HG02852 (cell line): Measurements from ENCODE around the gene KRT9.
"Not testable (repeated sequence)": the region's sequence is repeated elsewhere in the genome, so short reads cannot be mapped to it uniquely, and the experiment has no call there.

ENCODE experiments used
- ATAC-seq: cut with Tn5 transposase; IDR thresholded peaks from one replicate; pipeline ENCODE4 v1.9.1; 2021; ENCODE audit warnings: mild to moderate bottlenecking, moderate library complexity; ENCODE audit not compliant: unreplicated experiment

KRT9 gene

GRCh38 chr17:41548844-41549595, 22.8 kb downstream of the KRT9 start:
- peak; percentile 62 for ATAC-seq

- ATAC-seq, result no peak
Measured at GRCh38 chr17:41547921-41548843, 23.7 kb downstream of the KRT9 start.

DNA sequence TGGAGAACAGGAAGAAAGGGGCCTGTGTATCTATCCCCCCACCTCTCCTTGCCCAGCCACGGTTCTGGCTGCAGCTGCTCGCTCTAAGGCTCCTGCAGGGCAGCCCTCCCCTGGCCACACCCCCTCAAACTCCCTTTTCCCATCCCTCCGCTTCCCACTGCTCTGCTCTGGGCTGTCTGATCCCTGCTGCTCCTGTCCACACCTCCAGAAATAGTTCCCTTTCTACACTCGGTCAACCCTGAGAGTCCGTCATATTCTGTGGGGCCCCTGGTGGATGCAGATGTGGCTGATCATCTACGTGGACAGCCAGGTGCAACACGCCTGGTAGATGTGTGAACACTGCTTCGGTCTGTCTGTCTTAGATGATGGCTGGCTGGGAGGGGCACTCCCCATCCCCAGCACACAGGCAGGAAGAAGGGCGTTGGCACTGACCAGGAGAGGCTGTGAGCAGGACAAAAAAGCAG, 24.4 kb downstream of the KRT9 start:
- ATAC-seq, result no peak

DNA sequence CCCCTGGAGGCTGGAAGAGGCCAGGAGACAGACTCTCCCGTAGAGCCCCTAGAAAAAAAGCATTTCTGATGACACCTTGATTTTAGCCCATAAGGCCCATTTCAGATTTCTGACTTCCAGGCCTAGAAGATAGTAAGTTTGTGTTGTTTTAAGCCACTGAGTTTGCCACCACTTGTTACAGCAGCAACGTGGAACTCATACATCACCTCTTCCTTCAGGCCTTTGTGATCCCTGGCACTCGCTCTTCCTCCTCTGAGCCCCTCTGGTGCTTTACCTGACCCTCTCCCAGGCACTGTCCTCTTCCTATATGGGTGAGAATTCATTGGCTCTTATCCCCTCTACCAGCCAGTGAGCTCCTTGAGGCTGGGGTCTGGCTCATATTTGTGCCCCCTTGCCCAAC, 25.0 kb downstream of the KRT9 start:
- ATAC-seq, result no peak

DNA sequence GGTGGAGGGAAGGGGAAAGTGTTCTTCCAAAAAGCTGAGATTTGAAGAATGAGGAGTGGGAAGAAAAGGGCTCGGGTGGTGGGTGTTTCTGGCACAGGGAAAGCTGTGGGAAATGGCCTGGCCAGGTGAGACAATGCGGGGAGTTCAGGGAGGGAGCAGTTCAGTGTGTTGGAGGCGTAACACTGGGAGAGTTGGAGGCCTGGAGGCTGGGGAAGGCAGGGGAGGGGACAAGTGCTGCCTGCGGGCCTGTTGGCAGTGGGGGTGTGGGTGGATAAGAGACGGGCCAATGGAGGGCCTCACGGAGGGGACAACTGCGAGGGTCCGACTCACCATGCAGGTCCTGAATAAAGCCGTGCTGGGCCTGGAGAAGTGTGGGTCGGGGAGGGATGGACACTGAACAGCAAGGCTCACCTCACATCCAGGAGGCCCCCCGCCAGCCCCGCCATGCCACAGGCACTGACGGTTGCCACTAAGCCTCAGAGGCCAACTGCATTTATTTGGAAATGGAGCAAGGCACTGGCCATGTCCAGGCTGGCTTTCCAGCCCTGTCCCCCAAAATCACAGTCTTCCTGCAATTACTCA, 25.9 kb downstream of the KRT9 start:
- ATAC-seq, result no peak

DNA sequence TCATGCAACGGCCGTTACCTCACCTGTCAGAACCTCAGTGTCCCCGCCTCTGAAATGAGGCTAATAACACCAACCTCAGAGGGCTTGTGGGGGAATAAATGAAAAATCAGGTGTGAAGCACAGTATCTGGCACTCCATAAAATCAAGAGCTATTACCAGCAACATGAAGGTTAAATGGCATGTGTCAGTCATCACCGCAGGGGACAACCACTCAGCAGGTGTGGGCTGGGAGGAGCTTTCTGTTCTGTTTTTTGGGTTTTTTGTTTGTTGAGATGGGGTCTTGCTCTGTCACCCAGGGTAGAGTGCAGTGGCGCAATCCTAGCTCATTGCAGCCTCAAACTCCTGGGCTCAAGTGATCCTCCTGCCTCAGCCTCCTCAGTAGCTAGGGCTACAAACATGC, 26.9 kb downstream of the KRT9 start:
- no peak for ATAC-seq

DNA sequence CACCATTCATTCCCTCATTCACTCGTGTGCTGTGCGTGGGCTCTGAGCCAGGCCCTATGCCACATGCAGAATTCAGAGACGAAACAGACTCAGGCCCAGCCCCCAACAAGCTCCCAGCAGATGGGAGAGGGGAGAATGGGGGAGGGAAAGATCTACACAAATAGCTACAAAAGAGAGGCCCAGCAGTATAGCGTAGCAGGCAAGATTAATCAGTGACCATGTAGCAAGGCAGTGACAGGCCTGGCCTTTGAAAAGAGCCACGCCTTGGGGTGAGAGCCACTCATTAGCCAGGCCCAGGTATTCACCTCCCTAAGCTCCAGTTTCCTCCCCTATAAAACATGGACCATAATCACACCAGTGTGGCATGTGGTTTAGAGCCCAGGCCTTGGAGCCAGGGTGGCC, 27.4 kb downstream of the KRT9 start:
- ATAC-seq, result no peak

- not testable (repeated sequence) for ATAC-seq
Measured at GRCh38 chr17:41542786-41543185, 29.1 kb downstream of the KRT9 start.

DNA sequence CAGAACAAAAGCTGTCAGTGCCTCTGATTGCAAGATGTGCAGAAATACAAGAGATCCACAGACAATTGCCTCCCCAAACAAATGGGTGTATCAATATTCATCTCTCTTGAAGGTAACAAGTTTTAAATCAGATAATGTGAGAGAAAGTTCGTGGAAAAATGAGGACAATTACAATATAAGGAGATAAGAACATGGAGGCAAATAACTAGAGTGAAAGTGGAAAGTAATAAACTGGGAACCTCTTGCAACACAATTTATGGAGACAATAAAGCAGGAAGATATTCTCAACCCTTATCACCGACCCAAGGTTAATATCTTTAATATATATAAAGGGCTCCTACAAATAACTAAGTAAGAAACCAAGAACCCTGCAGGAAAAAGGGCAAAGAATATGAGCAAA, 29.5 kb downstream of the KRT9 start:
- ATAC-seq, result no peak

DNA sequence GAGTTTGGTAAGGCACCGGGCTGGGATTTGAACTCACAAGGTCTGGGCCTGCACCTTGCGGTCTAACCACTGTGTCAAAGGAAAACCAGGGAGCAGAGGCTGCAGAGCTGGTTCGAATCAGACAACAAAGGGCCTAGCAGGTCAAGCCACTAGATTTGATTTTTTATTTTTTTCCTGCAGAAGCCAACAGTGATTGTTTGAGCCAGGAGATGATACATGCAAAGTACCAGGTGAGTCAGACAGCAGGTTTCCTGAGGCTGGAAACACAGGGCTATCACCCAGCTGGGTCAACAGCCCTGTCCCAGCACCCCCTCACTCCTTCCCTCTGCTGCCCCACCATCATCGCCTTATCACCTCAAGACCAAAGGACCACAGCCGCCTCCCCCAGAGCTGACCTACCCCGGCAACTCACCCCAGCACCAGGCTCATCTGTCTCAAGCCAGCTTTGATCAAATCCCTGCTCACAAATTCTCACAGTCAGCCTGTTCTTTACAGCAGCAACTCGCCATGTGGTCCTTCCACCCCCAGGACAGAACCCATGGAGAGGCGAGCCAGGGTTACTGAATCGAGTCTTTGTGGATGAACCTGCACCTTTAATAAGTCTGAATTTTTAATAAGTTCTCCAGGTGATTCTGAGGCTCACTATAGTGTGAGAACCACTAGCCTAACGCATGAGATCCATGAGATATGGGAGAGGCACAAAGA, 30.8 kb downstream of the KRT9 start:
- no peak for ATAC-seq

DNA sequence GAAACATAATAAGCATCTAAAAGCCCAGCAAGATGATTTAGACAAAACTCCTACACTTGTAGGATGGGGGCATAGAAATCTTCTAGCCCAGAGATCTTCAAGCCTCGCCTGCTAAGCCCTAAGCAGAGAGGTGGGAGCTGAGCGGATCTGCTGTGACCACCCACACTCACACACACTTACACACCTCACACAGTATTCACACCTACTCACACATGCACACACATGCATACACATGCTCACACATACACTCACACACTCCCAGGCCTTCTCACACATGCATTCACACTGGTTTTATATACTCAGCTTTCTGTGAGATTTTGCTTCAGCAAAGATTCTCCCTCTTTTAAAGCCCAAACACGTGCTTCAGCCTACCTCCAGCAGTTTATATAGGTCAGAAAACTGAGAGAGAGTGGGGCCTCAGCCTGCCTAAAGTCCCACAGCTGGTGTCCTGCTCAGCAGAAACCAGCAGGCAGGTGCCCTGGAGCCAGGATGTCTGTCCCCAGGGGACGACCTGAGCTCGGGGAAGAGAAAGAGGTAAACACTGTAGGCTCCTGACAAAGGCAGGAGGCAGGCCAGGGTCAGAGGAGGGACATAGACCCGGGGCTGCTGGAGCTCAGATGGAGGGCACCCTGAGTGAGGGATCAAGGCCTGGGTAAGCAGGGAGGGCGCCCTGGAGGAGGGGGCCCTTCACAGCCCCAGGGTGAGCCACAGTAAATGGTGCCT, 31.7 kb downstream of the KRT9 start:
- no peak for ATAC-seq

- no peak for ATAC-seq
Measured at GRCh38 chr17:41539071-41539492, 32.8 kb downstream of the KRT9 start.

DNA sequence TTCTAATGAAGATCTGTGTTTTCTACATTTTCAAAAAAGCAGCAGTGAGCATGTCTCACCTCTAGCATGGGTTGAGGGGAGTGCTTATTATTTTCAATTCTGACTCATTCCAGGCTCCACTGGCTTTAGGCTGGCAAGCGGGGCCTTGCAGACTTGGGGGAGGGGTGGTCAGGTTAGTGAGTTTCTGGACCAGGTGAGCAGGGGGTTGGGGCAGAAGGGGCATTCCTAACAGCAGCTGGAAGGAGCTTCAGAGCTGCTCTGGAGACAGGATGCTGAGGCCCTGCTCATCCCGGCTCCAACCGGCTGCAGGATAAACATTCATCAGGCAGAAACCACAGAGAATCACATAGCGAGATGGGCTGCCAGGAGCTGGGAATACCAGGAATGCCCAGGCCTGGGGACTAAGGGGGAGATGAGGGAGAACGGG, 33.3 kb downstream of the KRT9 start:
- ATAC-seq, result no peak

GRCh38 chr17:41537990-41538389, 33.9 kb downstream of the KRT9 start:
- ATAC-seq, result no peak

DNA sequence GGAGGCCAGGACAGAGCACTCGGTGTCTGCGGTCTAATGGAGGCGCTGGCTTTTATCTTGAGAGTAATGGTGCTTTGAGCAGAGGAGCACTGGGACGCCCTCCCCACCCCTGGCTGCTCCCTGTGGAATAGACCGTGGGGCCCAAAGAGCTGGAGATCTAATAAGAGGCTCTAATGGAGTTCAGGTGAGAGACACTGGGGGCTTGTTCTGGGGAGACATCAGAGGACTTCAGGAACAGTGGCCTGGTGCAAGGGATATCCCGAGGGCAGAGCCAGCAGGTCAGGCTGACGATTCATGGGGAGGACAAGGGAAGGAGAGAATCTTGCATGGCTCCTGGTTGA, 34.3 kb downstream of the KRT9 start:
- ATAC-seq, result no peak

DNA sequence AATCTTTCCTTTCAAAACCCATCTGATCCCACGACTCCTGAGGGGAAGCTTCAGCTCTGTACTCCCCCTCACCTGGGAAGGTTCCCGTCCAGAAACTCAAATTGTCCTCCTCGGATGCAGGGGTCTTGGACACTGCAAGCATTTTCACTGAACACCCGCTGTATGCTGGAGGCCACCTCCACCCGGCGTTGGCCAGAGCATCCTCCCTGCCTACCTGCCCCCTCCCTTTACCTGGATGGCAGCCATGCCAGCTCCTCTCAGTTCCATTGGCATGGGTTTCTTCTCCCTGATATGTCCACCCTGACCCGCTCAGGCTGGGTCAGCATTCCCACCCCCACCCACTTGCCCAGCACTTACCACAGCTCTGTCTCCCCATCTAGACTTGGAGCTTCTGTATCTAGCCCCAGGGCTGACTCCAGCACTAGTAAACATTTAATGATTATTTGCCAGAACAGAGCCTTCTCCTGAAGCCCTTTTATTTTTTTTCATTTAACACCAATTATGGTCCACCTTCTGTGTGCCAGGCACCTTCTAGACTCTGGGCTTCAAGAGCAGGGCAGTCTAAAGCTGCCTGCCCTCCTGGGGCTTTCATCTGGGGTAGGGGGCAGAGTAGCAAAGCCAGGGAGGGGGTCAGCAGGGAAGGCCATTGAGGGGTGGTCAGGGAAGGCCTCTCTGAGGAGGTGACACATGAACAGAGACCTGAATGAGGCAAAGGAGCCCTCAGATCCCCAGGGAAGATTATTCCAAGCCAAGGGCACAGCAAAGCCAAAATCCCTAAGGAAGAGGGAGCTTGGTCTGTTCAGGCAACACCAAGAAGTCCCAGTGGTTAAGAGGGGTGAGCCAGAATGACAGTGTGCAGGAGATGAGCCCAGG, 34.9 kb downstream of the KRT9 start:
- ATAC-seq, result no peak

DNA sequence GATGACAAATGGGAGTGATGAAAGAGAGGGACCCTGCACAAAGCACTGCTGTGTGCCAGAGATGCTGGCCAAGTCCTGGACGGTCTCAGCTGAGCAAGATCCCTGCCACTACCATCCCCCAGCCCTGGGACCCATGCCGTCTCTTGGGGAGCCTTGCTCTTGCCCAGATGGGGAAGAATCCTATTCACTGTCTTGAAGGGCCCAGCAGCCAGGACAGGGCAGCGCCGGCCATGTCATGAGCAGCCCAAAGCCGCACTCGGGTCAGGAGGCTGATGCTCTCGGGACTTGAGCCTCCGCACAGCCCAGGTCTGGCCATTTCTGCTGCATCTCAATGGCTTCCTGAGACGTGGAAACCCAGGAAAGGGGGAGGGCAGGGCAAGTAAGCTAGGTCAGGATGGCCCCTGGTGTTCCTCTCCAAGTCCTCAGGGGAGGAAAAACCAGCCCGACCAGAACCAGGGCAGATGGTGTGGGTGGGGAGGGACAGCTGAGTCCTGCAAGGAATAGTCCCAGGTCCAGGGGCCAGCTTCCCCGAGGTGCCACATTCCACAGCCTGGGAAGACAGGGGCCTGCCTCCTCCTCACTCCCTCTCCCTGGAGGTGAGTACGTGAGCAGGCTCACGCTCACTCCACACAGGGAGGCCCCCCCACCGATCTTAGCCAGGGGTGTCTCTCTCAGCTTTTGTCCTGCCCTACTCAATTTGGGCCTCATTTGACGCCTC, 35.9 kb downstream of the KRT9 start:
- no peak for ATAC-seq

GRCh38 chr17:41534899-41535546, 36.8 kb downstream of the KRT9 start:
- ATAC-seq, result no peak
